Measurements from ENCODE around the gene CMIP. TPM values are rescaled to one million over a fixed set of nuclear protein-coding genes. Genes with fewer than 3 reads are reported as not detected.

The CMIP gene
- total RNA-seq, 1 experiment from 2014 or later, result 63.7 TPM

- no peak for TF ChIP-seq ZSCAN18 (CRISPR knock-in tag; IDR thresholded peaks at IDR 0.05)
- TF ChIP-seq FOXK1 (CRISPR knock-in tag; IDR thresholded peaks at IDR 0.05), result no peak
- TF ChIP-seq ATF3 (CRISPR knock-in tag; conservative IDR thresholded peaks at IDR 0.05), result no peak
- TF ChIP-seq, protein P1, sequence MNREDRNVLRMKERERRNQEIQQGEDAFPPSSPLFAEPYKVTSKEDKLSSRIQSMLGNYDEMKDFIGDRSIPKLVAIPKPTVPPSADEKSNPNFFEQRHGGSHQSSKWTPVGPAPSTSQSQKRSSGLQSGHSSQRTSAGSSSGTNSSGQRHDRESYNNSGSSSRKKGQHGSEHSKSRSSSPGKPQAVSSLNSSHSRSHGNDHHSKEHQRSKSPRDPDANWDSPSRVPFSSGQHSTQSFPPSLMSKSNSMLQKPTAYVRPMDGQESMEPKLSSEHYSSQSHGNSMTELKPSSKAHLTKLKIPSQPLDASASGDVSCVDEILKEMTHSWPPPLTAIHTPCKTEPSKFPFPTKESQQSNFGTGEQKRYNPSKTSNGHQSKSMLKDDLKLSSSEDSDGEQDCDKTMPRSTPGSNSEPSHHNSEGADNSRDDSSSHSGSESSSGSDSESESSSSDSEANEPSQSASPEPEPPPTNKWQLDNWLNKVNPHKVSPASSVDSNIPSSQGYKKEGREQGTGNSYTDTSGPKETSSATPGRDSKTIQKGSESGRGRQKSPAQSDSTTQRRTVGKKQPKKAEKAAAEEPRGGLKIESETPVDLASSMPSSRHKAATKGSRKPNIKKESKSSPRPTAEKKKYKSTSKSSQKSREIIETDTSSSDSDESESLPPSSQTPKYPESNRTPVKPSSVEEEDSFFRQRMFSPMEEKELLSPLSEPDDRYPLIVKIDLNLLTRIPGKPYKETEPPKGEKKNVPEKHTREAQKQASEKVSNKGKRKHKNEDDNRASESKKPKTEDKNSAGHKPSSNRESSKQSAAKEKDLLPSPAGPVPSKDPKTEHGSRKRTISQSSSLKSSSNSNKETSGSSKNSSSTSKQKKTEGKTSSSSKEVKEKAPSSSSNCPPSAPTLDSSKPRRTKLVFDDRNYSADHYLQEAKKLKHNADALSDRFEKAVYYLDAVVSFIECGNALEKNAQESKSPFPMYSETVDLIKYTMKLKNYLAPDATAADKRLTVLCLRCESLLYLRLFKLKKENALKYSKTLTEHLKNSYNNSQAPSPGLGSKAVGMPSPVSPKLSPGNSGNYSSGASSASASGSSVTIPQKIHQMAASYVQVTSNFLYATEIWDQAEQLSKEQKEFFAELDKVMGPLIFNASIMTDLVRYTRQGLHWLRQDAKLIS (CRISPR knock-in tag; IDR thresholded peaks at IDR 0.05; ENCODE audit: borderline replicate concordance), result no peak
- TF ChIP-seq IRF2 (CRISPR knock-in tag; IDR thresholded peaks at IDR 0.05; ENCODE audit: borderline replicate concordance, low read depth), result no peak
- TF ChIP-seq E2F1 (CRISPR knock-in tag; IDR thresholded peaks at IDR 0.05), result no peak
- TF ChIP-seq CTCF (IDR thresholded peaks at IDR 0.05), result no peak
- no peak for TF ChIP-seq TEAD1 (CRISPR knock-in tag; IDR thresholded peaks at IDR 0.05)
- no peak for TF ChIP-seq NFYB (CRISPR knock-in tag; conservative IDR thresholded peaks at IDR 0.05; ENCODE audit: low read depth)
Observed at GRCh38 chr16:81661082-81661481, 216.5 kb downstream of the CMIP start (continued).

DNA sequence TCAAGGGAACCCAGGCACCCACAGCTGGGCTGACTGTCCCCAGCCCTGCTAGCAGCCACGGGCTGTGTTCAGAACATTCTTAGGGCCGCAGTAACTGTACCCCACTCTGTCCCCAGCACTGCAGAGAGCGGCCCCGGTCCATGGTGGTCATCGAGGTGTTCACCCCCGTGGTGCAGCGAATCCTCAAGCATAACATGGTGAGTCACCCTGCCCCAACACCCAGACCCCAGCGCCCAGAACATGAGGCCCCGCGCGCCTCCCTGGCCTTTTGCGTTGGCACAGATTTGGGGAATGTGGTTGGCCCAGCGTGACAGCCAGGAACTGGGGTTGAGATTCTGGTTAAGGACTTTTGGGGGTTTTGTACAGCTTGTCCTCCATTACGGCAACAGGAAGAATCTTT lies 219.5 kb downstream of the CMIP start:
- POLR2A ChIA-PET, result no interaction called here
- H3K36me3 Mint-ChIP-seq, result peaks cover 25% of the 10 kb centered on the region
- DNase-seq (ENCODE audit: low spot score) (no peak), ATAC-seq (no peak)
- CTCF ChIA-PET, result no interaction called here
- H3K9me3 Mint-ChIP-seq, result no peaks in the 10 kb centered on the region
- peaks cover 14% of the 10 kb centered on the region for H3K4me1 Mint-ChIP-seq
- no peak overlapping the region for H3K4me3 Mint-ChIP-seq
- H3K27me3 Mint-ChIP-seq (ENCODE audit: low read depth), result no peaks in the 10 kb centered on the region
- H3K27ac Mint-ChIP-seq, result no peak overlapping the region
- TF ChIP-seq, protein P2, sequence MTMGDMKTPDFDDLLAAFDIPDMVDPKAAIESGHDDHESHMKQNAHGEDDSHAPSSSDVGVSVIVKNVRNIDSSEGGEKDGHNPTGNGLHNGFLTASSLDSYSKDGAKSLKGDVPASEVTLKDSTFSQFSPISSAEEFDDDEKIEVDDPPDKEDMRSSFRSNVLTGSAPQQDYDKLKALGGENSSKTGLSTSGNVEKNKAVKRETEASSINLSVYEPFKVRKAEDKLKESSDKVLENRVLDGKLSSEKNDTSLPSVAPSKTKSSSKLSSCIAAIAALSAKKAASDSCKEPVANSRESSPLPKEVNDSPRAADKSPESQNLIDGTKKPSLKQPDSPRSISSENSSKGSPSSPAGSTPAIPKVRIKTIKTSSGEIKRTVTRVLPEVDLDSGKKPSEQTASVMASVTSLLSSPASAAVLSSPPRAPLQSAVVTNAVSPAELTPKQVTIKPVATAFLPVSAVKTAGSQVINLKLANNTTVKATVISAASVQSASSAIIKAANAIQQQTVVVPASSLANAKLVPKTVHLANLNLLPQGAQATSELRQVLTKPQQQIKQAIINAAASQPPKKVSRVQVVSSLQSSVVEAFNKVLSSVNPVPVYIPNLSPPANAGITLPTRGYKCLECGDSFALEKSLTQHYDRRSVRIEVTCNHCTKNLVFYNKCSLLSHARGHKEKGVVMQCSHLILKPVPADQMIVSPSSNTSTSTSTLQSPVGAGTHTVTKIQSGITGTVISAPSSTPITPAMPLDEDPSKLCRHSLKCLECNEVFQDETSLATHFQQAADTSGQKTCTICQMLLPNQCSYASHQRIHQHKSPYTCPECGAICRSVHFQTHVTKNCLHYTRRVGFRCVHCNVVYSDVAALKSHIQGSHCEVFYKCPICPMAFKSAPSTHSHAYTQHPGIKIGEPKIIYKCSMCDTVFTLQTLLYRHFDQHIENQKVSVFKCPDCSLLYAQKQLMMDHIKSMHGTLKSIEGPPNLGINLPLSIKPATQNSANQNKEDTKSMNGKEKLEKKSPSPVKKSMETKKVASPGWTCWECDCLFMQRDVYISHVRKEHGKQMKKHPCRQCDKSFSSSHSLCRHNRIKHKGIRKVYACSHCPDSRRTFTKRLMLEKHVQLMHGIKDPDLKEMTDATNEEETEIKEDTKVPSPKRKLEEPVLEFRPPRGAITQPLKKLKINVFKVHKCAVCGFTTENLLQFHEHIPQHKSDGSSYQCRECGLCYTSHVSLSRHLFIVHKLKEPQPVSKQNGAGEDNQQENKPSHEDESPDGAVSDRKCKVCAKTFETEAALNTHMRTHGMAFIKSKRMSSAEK (CRISPR knock-in tag; IDR thresholded peaks at IDR 0.05; ENCODE audit: borderline replicate concordance), result no peak
- TF ChIP-seq NR2C2 (CRISPR knock-in tag; IDR thresholded peaks at IDR 0.05) (no peak), CREB1 (CRISPR knock-in tag; IDR thresholded peaks at IDR 0.05) (no peak), AR (CRISPR knock-in tag; IDR thresholded peaks at IDR 0.05) (no peak), TEAD1 (CRISPR knock-in tag; IDR thresholded peaks at IDR 0.05) (no peak), SOX15 (CRISPR knock-in tag; IDR thresholded peaks at IDR 0.05) (no peak), RELA (CRISPR knock-in tag; IDR thresholded peaks at IDR 0.05; ENCODE audit: borderline replicate concordance) (no peak)
- TF ChIP-seq, protein P3, sequence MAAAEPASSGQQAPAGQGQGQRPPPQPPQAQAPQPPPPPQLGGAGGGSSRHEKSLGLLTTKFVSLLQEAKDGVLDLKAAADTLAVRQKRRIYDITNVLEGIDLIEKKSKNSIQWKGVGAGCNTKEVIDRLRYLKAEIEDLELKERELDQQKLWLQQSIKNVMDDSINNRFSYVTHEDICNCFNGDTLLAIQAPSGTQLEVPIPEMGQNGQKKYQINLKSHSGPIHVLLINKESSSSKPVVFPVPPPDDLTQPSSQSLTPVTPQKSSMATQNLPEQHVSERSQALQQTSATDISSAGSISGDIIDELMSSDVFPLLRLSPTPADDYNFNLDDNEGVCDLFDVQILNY (CRISPR knock-in tag; IDR thresholded peaks at IDR 0.05), result no peak
- TF ChIP-seq, protein P4, sequence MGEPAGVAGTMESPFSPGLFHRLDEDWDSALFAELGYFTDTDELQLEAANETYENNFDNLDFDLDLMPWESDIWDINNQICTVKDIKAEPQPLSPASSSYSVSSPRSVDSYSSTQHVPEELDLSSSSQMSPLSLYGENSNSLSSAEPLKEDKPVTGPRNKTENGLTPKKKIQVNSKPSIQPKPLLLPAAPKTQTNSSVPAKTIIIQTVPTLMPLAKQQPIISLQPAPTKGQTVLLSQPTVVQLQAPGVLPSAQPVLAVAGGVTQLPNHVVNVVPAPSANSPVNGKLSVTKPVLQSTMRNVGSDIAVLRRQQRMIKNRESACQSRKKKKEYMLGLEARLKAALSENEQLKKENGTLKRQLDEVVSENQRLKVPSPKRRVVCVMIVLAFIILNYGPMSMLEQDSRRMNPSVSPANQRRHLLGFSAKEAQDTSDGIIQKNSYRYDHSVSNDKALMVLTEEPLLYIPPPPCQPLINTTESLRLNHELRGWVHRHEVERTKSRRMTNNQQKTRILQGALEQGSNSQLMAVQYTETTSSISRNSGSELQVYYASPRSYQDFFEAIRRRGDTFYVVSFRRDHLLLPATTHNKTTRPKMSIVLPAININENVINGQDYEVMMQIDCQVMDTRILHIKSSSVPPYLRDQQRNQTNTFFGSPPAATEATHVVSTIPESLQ (CRISPR knock-in tag; IDR thresholded peaks at IDR 0.05), result no peak

Data from WTC11 (cell line).